ENCODE results near the gene SOBP. TPM values are rescaled to one million over a fixed set of nuclear protein-coding genes. Genes with fewer than 3 reads are reported as not detected.
A peak's percentile ranks its signal among the peaks of the same experiment; 100 is the strongest.

SOBP gene
- total RNA-seq, 1 experiment from 2014 or later: 0.13 TPM

DNA sequence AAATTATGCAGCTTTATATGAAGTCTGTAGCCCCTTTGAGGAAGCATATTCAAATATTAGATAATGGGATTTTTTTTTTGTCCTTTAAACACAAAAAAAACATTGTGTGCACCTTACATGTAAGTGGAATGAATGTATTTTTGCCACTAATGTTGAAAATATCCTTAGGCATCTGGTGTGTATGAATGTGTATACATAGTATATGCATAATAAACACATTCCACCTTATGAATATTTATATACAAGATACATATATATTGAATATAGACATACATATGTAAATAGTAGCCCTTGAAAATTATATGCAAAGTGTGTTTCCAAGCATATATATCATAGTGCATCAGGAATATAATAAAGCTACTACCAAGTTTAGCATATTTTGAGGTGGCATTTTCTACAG, 94.8 kb downstream of the SOBP start:
- no peak for DNase-seq (ENCODE audit: low spot score)

DNA sequence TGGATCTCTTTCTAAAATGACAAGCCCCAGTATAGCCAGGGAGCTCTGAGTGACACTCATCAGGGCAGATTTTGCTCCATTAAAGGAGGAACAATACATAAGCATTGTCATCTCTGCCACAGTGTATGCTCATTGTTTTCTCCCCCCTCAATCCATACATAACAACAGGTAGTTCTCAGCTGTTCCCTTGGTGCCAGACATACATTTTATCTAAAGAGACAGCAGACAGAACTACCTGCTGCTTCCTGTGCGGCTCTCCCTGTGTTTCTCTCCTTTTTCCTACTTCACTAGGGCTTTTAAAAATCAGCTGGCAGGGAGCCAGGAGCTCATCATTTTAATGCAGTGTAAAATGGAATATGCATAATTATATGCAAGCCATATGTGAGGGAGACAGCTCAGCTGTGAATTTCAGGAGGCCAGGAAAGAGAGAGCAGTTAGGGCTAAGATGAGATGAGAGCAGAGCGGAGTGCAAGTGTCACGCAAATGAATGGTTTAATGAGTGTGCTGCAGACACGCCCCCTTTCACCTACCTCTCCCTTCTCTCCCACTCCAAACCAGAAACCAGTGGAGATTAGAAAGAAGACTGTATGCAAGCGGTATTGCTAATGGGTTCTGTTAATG, 96.0 kb downstream of the SOBP start:
- no peak for DNase-seq (ENCODE audit: low spot score)

DNA sequence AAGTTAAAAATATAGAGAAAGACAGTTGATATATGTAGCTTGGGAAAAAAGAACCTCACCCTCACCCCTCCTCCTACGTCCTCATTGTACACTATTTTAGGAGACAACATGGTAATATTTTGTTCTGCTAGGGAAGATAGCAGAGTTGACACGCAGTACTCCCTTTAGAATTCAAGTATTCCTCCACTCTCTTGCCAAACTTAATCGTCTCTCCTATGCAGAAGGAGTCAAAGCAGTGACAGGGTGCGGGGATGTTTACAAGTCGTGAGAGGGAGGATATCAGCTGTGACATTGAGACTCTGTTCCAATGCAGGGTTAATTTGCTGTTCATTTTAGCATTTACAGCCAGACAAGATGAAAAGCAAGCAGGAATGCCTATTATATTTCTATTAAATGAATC, 97.5 kb downstream of the SOBP start:
- DNase-seq (ENCODE audit: low spot score): no peak

DNA sequence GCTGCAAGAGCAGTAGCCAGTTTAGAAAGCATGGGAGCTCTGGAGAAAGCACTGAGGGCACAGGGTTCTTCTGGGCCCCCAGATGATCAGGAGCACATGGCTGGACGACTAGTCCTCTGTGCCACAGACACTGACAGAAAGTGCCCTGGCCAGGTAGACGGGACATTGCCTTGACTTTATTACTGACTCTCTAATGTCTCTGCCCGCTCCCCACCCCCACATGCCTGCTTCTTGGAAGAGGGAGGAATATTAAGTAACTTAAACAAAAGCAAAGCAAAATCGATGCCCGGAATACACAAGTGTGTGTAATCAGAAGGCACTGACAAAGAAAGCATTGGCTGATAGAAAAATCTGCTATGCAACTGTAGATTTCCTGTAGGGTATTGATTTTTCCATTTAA, 99.3 kb downstream of the SOBP start:
- no peak for DNase-seq (ENCODE audit: low spot score)

GRCh38 chr6:107589934-107590333, 100.0 kb downstream of the SOBP start:
- no peak for DNase-seq (ENCODE audit: low spot score)

- DNase-seq (ENCODE audit: low spot score): no peak
Measured at GRCh38 chr6:107590378-107590777, 100.5 kb downstream of the SOBP start.

DNA sequence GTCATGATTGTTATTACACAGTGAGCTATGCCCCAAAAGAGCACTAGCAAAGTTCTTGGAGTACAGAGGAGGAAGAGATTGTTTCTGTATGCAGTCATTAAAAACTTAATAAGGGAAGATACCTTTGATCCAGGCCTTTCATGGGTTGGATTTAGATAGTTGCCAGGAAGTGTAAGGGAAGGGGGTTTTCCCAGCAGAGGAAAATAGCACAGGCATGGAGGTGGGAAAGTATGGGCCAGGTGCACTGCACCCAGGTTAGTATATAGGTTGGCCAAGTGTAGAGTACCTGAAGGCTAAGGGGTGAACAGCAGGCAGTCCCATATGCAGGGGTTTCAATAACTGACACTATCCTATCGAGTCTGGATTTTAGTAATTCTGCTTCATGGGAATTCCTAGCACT, 101.4 kb downstream of the SOBP start:
- no peak for DNase-seq (ENCODE audit: low spot score)

- no peak for DNase-seq (ENCODE audit: low spot score)
Measured at GRCh38 chr6:107592806-107593205, 102.9 kb downstream of the SOBP start.

DNA sequence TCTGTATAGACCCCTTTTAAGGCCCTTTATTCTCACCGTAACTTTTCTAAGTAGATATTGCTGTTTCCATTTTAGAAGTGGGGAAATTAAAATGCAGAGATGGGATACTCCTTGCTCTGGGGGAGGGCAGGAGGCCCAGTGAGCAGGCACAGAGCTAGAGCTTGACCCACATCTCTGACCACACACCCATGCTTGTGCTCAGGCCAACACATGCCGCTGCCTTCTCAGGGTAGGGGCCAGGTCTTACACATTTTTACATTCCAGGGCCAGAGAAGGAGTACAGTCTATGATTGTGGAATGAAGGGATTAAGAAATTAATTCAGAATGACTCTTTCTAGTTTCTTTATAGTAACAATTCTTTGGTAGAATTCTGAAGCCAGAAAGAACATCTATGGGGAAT, 104.8 kb downstream of the SOBP start:
- no peak for DNase-seq (ENCODE audit: low spot score)

GRCh38 chr6:107598091-107598490, 108.2 kb downstream of the SOBP start:
- no peak for DNase-seq (ENCODE audit: low spot score)

GRCh38 chr6:107599043-107599442, 109.1 kb downstream of the SOBP start:
- DNase-seq (ENCODE audit: low spot score): no peak

- DNase-seq (ENCODE audit: low spot score): no peak
Measured at GRCh38 chr6:107600121-107600520, 110.2 kb downstream of the SOBP start.

DNA sequence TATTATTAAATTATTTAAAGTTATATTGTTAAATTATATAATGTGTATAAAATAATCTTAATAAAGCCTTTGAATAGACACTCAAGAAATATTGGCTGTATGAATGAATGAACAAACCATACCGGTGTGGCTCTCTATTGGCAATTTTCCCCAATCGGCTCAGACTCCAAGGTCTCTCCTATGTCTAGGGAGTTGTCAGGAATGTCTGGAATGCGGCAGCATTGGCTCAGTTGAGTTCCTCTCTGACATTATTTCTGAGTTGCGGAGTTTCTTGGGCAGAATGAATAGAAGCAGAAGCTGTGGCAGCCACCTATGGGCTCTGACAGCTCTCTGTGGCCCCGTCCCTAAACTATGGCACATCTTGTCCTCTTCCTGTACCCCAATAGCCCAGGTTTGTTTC, 111.0 kb downstream of the SOBP start:
- DNase-seq (ENCODE audit: low spot score): peak; percentile 25

DNA sequence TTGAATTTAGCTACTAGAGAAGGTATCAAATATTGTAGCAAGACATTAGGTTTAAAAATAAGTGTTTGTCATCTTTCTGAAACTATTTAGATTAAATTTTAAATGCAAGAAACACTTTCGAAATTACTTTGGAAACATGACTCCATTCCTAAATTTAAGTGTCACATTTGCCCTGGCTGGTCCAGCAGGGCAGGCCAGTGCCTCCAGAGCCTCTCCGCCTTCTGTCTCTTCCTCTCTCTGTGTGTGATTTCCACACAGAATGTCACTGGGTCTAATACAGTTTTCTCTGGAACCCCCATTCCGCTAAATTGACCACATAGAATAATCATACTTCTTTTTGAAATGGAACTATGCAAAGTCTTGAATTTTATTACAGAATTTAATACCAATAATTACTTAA, 111.5 kb downstream of the SOBP start:
- no peak for DNase-seq (ENCODE audit: low spot score)

DNA sequence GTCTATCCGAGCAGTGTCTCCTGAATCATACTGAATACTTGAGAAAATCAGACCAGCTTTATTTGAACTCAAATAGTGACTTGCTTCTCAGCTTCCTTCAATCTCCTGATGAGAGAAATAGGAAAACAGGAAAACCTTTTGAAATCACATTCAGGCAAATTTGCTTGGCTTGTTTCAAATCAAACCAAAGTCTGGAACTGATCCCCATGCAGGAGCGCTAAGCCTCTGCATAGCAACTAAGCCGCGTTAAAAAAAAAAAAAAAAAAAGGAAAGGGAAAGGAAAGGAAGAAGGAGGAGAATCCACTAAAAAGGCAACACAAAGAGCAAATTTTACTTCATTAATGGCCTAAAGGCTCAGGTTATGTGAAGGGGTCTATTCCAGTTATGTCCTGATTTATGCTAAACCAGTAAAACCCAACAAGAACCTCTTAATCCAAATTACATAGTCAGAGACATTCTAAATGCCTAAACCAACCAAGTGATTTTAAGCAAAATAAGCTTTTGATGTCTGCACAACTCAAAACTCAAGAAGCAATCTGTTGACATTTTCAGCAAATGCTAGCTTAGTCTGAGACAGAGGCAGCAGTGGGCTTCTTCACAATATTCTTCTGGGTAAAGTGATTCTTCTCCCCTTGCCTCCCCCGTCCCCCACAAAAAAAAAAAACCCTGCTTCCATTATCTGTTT, 112.5 kb downstream of the SOBP start:
- no peak for DNase-seq (ENCODE audit: low spot score)

- DNase-seq (ENCODE audit: low spot score): no peak
Measured at GRCh38 chr6:107603006-107603370, 113.1 kb downstream of the SOBP start.

GRCh38 chr6:107604549-107604948, 114.6 kb downstream of the SOBP start:
- no peak for DNase-seq (ENCODE audit: low spot score)

GRCh38 chr6:107606407-107606806, 116.5 kb downstream of the SOBP start:
- no peak for DNase-seq (ENCODE audit: low spot score)

- DNase-seq (ENCODE audit: low spot score): peak; percentile 81
Measured at GRCh38 chr6:107607116-107607515, 117.2 kb downstream of the SOBP start.

GRCh38 chr6:107611094-107611810, 121.3 kb downstream of the SOBP start:
- DNase-seq (ENCODE audit: low spot score): no peak

DNA sequence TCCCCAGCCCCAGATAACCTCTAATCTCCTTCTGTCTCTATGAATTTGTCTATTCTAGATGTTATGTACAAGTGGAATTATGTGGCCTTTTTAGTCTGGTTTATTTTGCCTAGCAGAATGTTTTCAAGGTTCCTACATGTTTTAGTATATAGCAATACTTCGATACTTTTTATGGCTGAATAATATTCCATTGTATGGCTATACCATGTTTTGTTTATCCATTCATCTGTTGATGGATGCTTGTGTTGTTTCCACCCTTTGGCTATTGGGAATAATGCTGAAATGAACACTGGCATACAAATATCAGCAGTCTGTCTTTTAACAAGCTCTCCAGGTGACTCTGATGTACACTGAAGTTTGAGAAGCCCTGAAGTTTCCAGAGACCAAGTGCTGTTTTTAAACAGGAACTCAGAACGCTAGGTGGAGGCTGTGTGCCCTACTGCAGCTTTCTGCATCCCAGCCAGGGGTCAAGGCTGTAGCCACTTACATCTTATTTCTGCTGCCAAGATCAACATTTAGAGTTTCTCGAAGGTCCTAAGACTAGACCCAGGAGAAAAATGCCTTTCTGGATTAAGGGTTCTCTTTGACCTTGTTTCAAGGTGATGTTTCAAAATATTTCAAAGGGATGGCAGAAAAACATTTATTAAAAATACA, 123.0 kb downstream of the SOBP start:
- no peak for DNase-seq (ENCODE audit: low spot score)

GRCh38 chr6:107613651-107614379, 123.9 kb downstream of the SOBP start:
- DNase-seq (ENCODE audit: low spot score): no peak
